HepG2 (cell line): ENCODE results near the gene USP10. TPM values are rescaled to one million over a fixed set of nuclear protein-coding genes. Genes with fewer than 3 reads are reported as not detected.

ENCODE experiments used
- ATAC-seq: fragments of 200-7000 bp; cut with Tn5 transposase; 3 replicates; pipeline ENCODE4 v1.9.1; 2020; ENCODE audit warnings: mild to moderate bottlenecking, moderate library complexity
- BruUV-seq: library from RNA; stranded (reverse); fragments of 400-500 nt; replicated peaks from 2 replicates; lab custom pipeline; 2021; lab: Mats Ljungman, UMichigan
- CTCF ChIA-PET: fragments of 300-600 bp; formaldehyde crosslinking; extraction: SDS; loops from one replicate; lab custom pipeline; 2021; ENCODE audit warnings: low total read pairs, inconsistent platforms, low intra/inter-chr PET ratio; lab: Yijun Ruan, JAX
- POLR2A ChIA-PET: fragments of 350-600 bp; sonication (Branson Sonifier 250); formaldehyde crosslinking; loops from one replicate; lab custom pipeline; 2020; ENCODE audit warnings: antibody characterized with exemption, inconsistent platforms; lab: Yijun Ruan, JAX
- DNase-seq: peaks from one replicate; pipeline ENCODE4 v3.0.0-alpha.2; 2015; ENCODE audit warnings: low spot score
- FAIRE-seq: peaks from 3 replicates; lab custom pipeline; 2011; peaks lifted over from hg19 to GRCh38; lab: Jason Lieb, UNC
- H2AFZ ChIP-seq: one replicate; pipeline ENCODE4 v1.6.1; 2011; ENCODE audit warnings: low read length, inconsistent platforms
- H3K27ac ChIP-seq: fragments of 300-600 bp; 3 replicates; pipeline ENCODE4 v1.8.0; 2011; ENCODE audit warnings: mixed run types, mild to moderate bottlenecking, mixed read lengths, low read length, inconsistent platforms; ENCODE audit not compliant: insufficient read depth; ENCODE audit errors: extremely low read length
- H3K27me3 ChIP-seq, 2 experiments: fragments of 200-600 bp in 1 of 2; 2 replicates in 1 of 2; 3 replicates in 1 of 2; pipeline versions ENCODE4 v1.6.0 to v1.8.0; 2011; ENCODE audit warnings: low read length in 2 of 2, mild to moderate bottlenecking in 2 of 2, moderate library complexity in 2 of 2, inconsistent platforms in 1 of 2; ENCODE audit not compliant: insufficient read depth in 2 of 2, control insufficient read depth in 1 of 2
- H3K36me3 ChIP-seq, 2 experiments: fragments of 200-600 bp in 1 of 2; replicated peaks in 1 of 2; 2 replicates in 1 of 2; 3 replicates in 1 of 2; pipeline versions ENCODE4 v1.5.1 to v1.8.0; 2011; ENCODE audit warnings: low read length in 2 of 2, inconsistent platforms in 1 of 2; ENCODE audit not compliant: insufficient read depth in 2 of 2, control insufficient read depth in 1 of 2
- H3K4me1 ChIP-seq: 2 replicates; pipeline ENCODE4 v1.5.1; 2012; ENCODE audit warnings: low read length, inconsistent platforms; ENCODE audit not compliant: insufficient read depth
- H3K4me2 ChIP-seq: 2 replicates; pipeline ENCODE4 v1.6.0; 2011; ENCODE audit warnings: low read depth, low read length, inconsistent platforms
- H3K4me3 ChIP-seq, 3 experiments: fragments of 200-600 bp in 1 of 3; sonication (generic), shearing (Covaris generic) in 1 of 3; replicated peaks in 1 of 3; 2 replicates each; pipeline ENCODE4 v1.5.1; 2011 to 2016; ENCODE audit warnings: low read length in 3 of 3, inconsistent platforms in 2 of 3, low read depth in 2 of 3, mild to moderate bottlenecking in 2 of 3, control low read depth in 1 of 3, mixed read lengths in 1 of 3; ENCODE audit not compliant: insufficient read depth in 1 of 3
- H3K79me2 ChIP-seq: one replicate; pipeline ENCODE4 v1.6.1; 2011; ENCODE audit warnings: low read length, inconsistent platforms; ENCODE audit not compliant: insufficient read depth
- H3K9ac ChIP-seq: 2 replicates; pipeline ENCODE4 v1.6.0; 2011; ENCODE audit warnings: mild to moderate bottlenecking, low read depth, low read length, inconsistent platforms; ENCODE audit not compliant: insufficient read depth
- H3K9me3 ChIP-seq: 2 replicates; pipeline ENCODE4 v1.5.1; 2012; ENCODE audit warnings: mild to moderate bottlenecking, low read length
- H4K20me1 ChIP-seq: 2 replicates; pipeline ENCODE4 v1.6.0; 2011; ENCODE audit warnings: inconsistent platforms, mild to moderate bottlenecking, low read length, moderate library complexity; ENCODE audit not compliant: insufficient read depth
- MBNL3 ChIP-seq: fragments of 250-450 bp; sonication (Bioruptor Pico); conservative IDR thresholded peaks from 2 replicates; pipeline ENCODE4 v1.8.0; 2022; ENCODE audit warnings: mild to moderate bottlenecking, inconsistent platforms
- TEAD3 ChIP-seq: optimal IDR thresholded peaks from 2 replicates; pipeline ENCODE3; 2016; ENCODE audit warnings: borderline replicate concordance
- ZNF205 ChIP-seq: IDR thresholded peaks from 2 replicates; pipeline ENCODE4 v1.6.1; 2018; ENCODE audit warnings: missing biosample characterization, missing genetic modification reagents
- WGBS: methylation state at CpG from one replicate; pipeline ENCODE4 v1.1.6; 2017; ENCODE audit warnings: low lambda C conversion rate; 5-methylcytosine and 5-hydroxymethylcytosine counted together
- in situ Hi-C: cut with HindIII; loops from 2 replicates; pipeline ENCODE4 v1.10.0; 2017; ENCODE audit warnings: low pct_unique_long_range_greater_than_20kb; ENCODE audit not compliant: extremely low pct_ligation_motif_present
- intact Hi-C: fragments of 100-400 bp; cut with micrococcal nuclease; formaldehyde crosslinking; loops from one replicate; pipeline ENCODE4 v1.10.0; 2022; ENCODE audit not compliant: unreplicated experiment
- polyA plus RNA-seq, 8 experiments: library from polyadenylated mRNA; depleted of rRNA in 3 of 8; stranded (reverse) in 7 of 8; unstranded in 1 of 8; fragments of >200 nt; fragmentation: Illumina TruSeq in 4 of 8; extraction: Trizol in 4 of 8; gene quantifications; 2 replicates each; pipeline versions ENCODE4 v1.2.1 to v1.2.3, GENCODE V29; 2011 to 2016; ENCODE audit warnings: low read depth in 4 of 8, missing spikeins in 1 of 8, mixed read lengths in 1 of 8; ENCODE audit not compliant: insufficient read depth in 1 of 8
- total RNA-seq, 5 experiments: library from RNA; depleted of rRNA; stranded (reverse); fragments of >200 nt; fragmentation: Illumina TruSeq; extraction: Trizol; gene quantifications; 2 replicates each; pipeline ENCODE4 v1.2.3, GENCODE V29; 2016; ENCODE audit warnings: low read depth in 1 of 5
- TF ChIP-seq, protein P1 (sequence below): sonication (generic); formaldehyde crosslinking; IDR thresholded peaks from 2 replicates; pipeline ENCODE4 v1.4.0; 2020; ENCODE audit warnings: missing genetic modification reagents

The USP10 gene
- total and polyA plus RNA-seq, 2 of the 13 experiments (the other 11 are each of a cell fraction or from before 2014, with no cell fraction given) = 79.1 to 122 TPM

DNA sequence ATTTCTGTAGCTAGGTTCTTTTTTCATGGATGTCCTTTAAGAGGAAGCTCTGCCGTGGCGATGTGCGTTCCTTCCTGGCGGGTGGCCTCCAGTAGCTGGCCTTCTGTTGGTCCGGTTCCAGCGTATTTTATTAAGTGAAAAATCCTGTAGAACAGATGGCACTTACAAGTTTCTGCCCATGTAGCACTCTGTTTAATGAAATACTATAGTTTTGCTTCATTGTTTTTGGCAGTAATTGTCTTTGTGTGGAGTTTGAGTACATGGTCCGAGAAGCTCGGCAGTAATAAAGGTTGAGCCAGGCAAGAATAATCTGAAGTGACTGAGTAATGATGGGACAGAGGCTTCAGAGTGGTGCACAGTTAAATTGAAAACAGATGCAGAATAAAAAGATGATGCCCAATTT lies 20.4 kb downstream of the USP10 start:
- Histone ChIP-seq H3K9me3 (no peaks in the 10 kb centered on the region), H3K36me3 (peaks cover 4 to 41% of the 10 kb centered on the region in 2 experiments; a peak in 4 of 5 replicates), H2AFZ (no peak overlapping the region), H3K9ac (no peak overlapping the region), H3K79me2 (peaks cover 99% of the 10 kb centered on the region), H3K27ac (no peak overlapping the region), H4K20me1 (peaks cover 93% of the 10 kb centered on the region), H3K4me1 (peaks cover 50% of the 10 kb centered on the region), H3K27me3 (no peaks in the 10 kb centered on the region), H3K4me2 (no peak overlapping the region), H3K4me3 (no peak overlapping the region)
- intact Hi-C loops (no loop called here), in situ Hi-C loops (loop anchor here (10.0 kb wide), 1 partner anchor 205 kb away; no protein-coding TSS in a partner anchor)
- WGBS = 99% methylated on average over 8 of the region's 8 CpGs
- ChIA-PET CTCF (no interaction called here), POLR2A (no interaction called here)
- no peak for DNase-seq
- no peak for FAIRE-seq
- TF ChIP-seq TEAD3 (CRISPR knock-in tag) = no peak
- TF ChIP-seq, protein P1, sequence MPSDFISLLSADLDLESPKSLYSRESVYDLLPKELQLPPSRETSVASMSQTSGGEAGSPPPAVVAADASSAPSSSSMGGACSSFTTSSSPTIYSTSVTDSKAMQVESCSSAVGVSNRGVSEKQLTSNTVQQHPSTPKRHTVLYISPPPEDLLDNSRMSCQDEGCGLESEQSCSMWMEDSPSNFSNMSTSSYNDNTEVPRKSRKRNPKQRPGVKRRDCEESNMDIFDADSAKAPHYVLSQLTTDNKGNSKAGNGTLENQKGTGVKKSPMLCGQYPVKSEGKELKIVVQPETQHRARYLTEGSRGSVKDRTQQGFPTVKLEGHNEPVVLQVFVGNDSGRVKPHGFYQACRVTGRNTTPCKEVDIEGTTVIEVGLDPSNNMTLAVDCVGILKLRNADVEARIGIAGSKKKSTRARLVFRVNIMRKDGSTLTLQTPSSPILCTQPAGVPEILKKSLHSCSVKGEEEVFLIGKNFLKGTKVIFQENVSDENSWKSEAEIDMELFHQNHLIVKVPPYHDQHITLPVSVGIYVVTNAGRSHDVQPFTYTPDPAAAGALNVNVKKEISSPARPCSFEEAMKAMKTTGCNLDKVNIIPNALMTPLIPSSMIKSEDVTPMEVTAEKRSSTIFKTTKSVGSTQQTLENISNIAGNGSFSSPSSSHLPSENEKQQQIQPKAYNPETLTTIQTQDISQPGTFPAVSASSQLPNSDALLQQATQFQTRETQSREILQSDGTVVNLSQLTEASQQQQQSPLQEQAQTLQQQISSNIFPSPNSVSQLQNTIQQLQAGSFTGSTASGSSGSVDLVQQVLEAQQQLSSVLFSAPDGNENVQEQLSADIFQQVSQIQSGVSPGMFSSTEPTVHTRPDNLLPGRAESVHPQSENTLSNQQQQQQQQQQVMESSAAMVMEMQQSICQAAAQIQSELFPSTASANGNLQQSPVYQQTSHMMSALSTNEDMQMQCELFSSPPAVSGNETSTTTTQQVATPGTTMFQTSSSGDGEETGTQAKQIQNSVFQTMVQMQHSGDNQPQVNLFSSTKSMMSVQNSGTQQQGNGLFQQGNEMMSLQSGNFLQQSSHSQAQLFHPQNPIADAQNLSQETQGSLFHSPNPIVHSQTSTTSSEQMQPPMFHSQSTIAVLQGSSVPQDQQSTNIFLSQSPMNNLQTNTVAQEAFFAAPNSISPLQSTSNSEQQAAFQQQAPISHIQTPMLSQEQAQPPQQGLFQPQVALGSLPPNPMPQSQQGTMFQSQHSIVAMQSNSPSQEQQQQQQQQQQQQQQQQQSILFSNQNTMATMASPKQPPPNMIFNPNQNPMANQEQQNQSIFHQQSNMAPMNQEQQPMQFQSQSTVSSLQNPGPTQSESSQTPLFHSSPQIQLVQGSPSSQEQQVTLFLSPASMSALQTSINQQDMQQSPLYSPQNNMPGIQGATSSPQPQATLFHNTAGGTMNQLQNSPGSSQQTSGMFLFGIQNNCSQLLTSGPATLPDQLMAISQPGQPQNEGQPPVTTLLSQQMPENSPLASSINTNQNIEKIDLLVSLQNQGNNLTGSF (CRISPR knock-in tag) = no peak
- no peak for ATAC-seq
- no TSS peak for BruUV-seq

GRCh38 chr16:84722068-84722467 lies 22.3 kb downstream of the USP10 start:
- CTCF ChIA-PET = no interaction called here
- BruUV-seq = no TSS peak
- Histone ChIP-seq H3K4me1 (peaks cover 69% of the 10 kb centered on the region), H3K79me2 (peaks cover 97% of the 10 kb centered on the region), H3K27me3 (no peaks in the 10 kb centered on the region), H3K36me3 (peaks cover 2 to 24% of the 10 kb centered on the region in 2 experiments; a peak in 2 of 5 replicates), H3K4me3 (no peak overlapping the region), H3K27ac (no peak overlapping the region), H3K4me2 (no peak overlapping the region), H3K9ac (no peak overlapping the region), H4K20me1 (peaks cover 93% of the 10 kb centered on the region), H2AFZ (no peak overlapping the region), H3K9me3 (no peaks in the 10 kb centered on the region)
- WGBS = 95% methylated on average over 1 of the region's 1 CpG
- no peak for FAIRE-seq
- DNase-seq = no peak
- intact Hi-C loops = no loop called here
- TF ChIP-seq MBNL3 (no peak), ZNF205 (CRISPR knock-in tag) (peak; percentile 94)
- in situ Hi-C loops = loop anchor here (10.0 kb wide), 1 partner anchor 207 kb away; no protein-coding TSS in a partner anchor
- POLR2A ChIA-PET = no interaction called here
- no peak for ATAC-seq
